Natural killer cell (primary cell): ENCODE data around the gene GRIFIN. TPM values are rescaled to one million over a fixed set of nuclear protein-coding genes. Genes with fewer than 3 reads are reported as not detected.

Experiments
- ATAC-seq, 3 donors: fragments of 150-1000 bp in 2 of 3; fragments of 200-7000 bp in 1 of 3; cut with Tn5 transposase; 1 replicate in 1 of 3; 2 replicates in 2 of 3; pipeline ENCODE4 v1.10.0; 2021; ENCODE audit warnings: mild to moderate bottlenecking in 2 of 3, moderate library complexity in 2 of 3
- DNase-seq, 2 donors: peaks; one replicate each; pipeline versions ENCODE4 v3.0.0 to v3.0.0-alpha.2; 2013 to 2021; ENCODE audit warnings: mixed read lengths in 1 of 2
- H3K27ac ChIP-seq: one replicate; pipeline ENCODE4 v1.5.1; 2013; ENCODE audit warnings: mild to moderate bottlenecking, low read length
- H3K27me3 ChIP-seq: one replicate; pipeline ENCODE4 v1.6.1; 2013; ENCODE audit warnings: low read length; ENCODE audit not compliant: control insufficient read depth, insufficient read depth
- H3K36me3 ChIP-seq: one replicate; pipeline ENCODE4 v1.6.1; 2013; ENCODE audit warnings: low read length; ENCODE audit not compliant: control insufficient read depth, insufficient read depth
- H3K4me1 ChIP-seq: one replicate; pipeline ENCODE4 v1.6.1; 2013; ENCODE audit warnings: low read length; ENCODE audit not compliant: control insufficient read depth, insufficient read depth
- H3K4me3 ChIP-seq: one replicate; pipeline ENCODE4 v1.5.1; 2013; ENCODE audit warnings: low read length
- H3K9me3 ChIP-seq: one replicate; pipeline ENCODE4 v1.6.1; 2013; ENCODE audit warnings: low read length; ENCODE audit not compliant: control insufficient read depth, insufficient read depth
- H3K27ac Mint-ChIP-seq, 2 donors: one replicate each; pipeline ENCODE4 v1.8.0; 2022; ENCODE audit warnings: mild to moderate bottlenecking in 2 of 2, mixed read lengths in 2 of 2, moderate library complexity in 1 of 2
- H3K27me3 Mint-ChIP-seq, 2 donors: one replicate each; pipeline ENCODE4 v1.8.0; 2022; ENCODE audit warnings: low read depth in 2 of 2, mixed read lengths in 2 of 2
- H3K36me3 Mint-ChIP-seq: one replicate; pipeline ENCODE4 v1.8.0; 2022; ENCODE audit warnings: mixed read lengths
- H3K4me1 Mint-ChIP-seq, 2 donors: one replicate each; pipeline ENCODE4 v1.8.0; 2022; ENCODE audit warnings: mixed read lengths in 2 of 2
- H3K4me3 Mint-ChIP-seq: one replicate; pipeline ENCODE4 v1.8.0; 2022; ENCODE audit warnings: mild to moderate bottlenecking, moderate library complexity, mixed read lengths
- H3K9me3 Mint-ChIP-seq, 2 donors: one replicate each; pipeline ENCODE4 v1.8.0; 2022; ENCODE audit warnings: mixed read lengths in 2 of 2
- WGBS: methylation state at CpG from one replicate; pipeline ENCODE4 v1.1.7; 2013; ENCODE audit warnings: missing lambda C conversion rate; ENCODE audit not compliant: insufficient coverage; 5-methylcytosine and 5-hydroxymethylcytosine counted together
- intact Hi-C: fragments of 100-400 bp; cut with micrococcal nuclease; formaldehyde crosslinking; loops from one replicate; pipeline ENCODE4 v1.14.2; 2022
- total RNA-seq, 4 donors: library from RNA; stranded (reverse); fragments of 120-200 nt in 1 of 4; gene quantifications; one replicate each; pipeline versions ENCODE4 v1.2.3 to v1.2.4, GENCODE V29; 2013 to 2022
- TF ChIP-seq, protein P1 (sequence below): fragments of 200-600 bp; IDR thresholded peaks from one replicate; pipeline ENCODE4 v1.8.0; 2022; ENCODE audit warnings: antibody characterized with exemption

The GRIFIN gene
- total RNA-seq, 3 donors from 2014 or later (not counting 1 experiment from before 2014, with no cell fraction given) = not detected

- no peak for ATAC-seq
- H3K4me3 Mint-ChIP-seq = no peak overlapping the region
- Histone ChIP-seq H3K4me1 (peaks cover 7% of the 10 kb centered on the region), H3K36me3 (no peaks in the 10 kb centered on the region), H3K4me3 (no peak overlapping the region), H3K27ac (no peak overlapping the region), H3K27me3 (peaks cover 5% of the 10 kb centered on the region), H3K9me3 (no peaks in the 10 kb centered on the region)
- H3K27ac Mint-ChIP-seq = no peak overlapping the region
- TF ChIP-seq, protein P1, sequence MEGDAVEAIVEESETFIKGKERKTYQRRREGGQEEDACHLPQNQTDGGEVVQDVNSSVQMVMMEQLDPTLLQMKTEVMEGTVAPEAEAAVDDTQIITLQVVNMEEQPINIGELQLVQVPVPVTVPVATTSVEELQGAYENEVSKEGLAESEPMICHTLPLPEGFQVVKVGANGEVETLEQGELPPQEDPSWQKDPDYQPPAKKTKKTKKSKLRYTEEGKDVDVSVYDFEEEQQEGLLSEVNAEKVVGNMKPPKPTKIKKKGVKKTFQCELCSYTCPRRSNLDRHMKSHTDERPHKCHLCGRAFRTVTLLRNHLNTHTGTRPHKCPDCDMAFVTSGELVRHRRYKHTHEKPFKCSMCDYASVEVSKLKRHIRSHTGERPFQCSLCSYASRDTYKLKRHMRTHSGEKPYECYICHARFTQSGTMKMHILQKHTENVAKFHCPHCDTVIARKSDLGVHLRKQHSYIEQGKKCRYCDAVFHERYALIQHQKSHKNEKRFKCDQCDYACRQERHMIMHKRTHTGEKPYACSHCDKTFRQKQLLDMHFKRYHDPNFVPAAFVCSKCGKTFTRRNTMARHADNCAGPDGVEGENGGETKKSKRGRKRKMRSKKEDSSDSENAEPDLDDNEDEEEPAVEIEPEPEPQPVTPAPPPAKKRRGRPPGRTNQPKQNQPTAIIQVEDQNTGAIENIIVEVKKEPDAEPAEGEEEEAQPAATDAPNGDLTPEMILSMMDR = no peak
- H3K27me3 Mint-ChIP-seq = no peaks in the 10 kb centered on the region
- intact Hi-C loops = no loop called here
- 91% methylated on average over 13 of the region's 13 CpGs for WGBS
- peaks cover 0 to 9% of the 10 kb centered on the region in 2 donors for H3K4me1 Mint-ChIP-seq
- no peak for DNase-seq
- no peaks in the 10 kb centered on the region for H3K36me3 Mint-ChIP-seq
- H3K9me3 Mint-ChIP-seq = no peaks in the 10 kb centered on the region
Measured at GRCh38 chr7:2502647-2502966, 26.4 kb upstream of the GRIFIN start.

- H3K4me1 ChIP-seq = peaks cover 2% of the 10 kb centered on the region
- no peaks in the 10 kb centered on the region for H3K9me3 Mint-ChIP-seq
- H3K27me3 Mint-ChIP-seq = no peaks in the 10 kb centered on the region
- DNase-seq (no peak), ATAC-seq (no peak)
- TF ChIP-seq, protein P1 = no peak
- peaks cover 7% of the 10 kb centered on the region for H3K27me3 ChIP-seq
- H3K4me3 ChIP-seq = no peak overlapping the region
- H3K4me3 Mint-ChIP-seq = no peak overlapping the region
- H3K36me3 ChIP-seq = no peaks in the 10 kb centered on the region
- H3K27ac ChIP-seq = no peak overlapping the region
- intact Hi-C loops = no loop called here
- H3K4me1 Mint-ChIP-seq = peaks cover 0 to 9% of the 10 kb centered on the region in 2 donors
- no peak overlapping the region for H3K27ac Mint-ChIP-seq
- no peaks in the 10 kb centered on the region for H3K9me3 ChIP-seq
- 91% methylated on average over 9 of the region's 9 CpGs for WGBS
- no peaks in the 10 kb centered on the region for H3K36me3 Mint-ChIP-seq
Measured at GRCh38 chr7:2501947-2502646, 25.9 kb upstream of the GRIFIN start.

DNA sequence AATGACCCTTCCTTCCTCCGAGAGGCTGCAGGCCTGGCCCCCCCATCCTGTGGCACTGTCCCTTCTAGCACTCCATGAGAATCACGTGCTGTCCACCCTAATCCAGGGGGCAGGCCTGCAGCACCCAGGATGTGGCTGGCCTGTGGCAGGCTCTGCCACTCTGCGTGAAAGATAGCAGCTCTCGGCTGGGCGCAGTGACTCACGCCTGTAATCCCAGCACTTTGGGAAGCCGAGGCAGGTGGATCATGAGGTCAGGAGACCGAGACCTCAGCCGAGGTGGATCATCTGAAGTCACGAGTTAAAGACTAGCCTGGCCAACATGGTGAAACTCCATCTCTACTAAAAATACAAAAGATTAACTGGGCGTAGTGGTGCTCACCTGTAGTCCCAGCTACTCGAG, 24.5 kb upstream of the GRIFIN start:
- ATAC-seq = no peak
- Histone ChIP-seq H3K4me3 (no peak overlapping the region), H3K36me3 (no peaks in the 10 kb centered on the region), H3K9me3 (no peaks in the 10 kb centered on the region), H3K27me3 (peaks cover 7% of the 10 kb centered on the region), H3K4me1 (peaks cover 2% of the 10 kb centered on the region), H3K27ac (no peak overlapping the region)
- H3K27ac Mint-ChIP-seq = no peak overlapping the region
- no peak for DNase-seq
- H3K36me3 Mint-ChIP-seq = no peaks in the 10 kb centered on the region
- H3K4me1 Mint-ChIP-seq = peaks cover 0 to 9% of the 10 kb centered on the region in 2 donors
- H3K9me3 Mint-ChIP-seq = no peaks in the 10 kb centered on the region
- intact Hi-C loops = no loop called here
- peaks cover 0 to 2% of the 10 kb centered on the region in 2 donors for H3K27me3 Mint-ChIP-seq
- 84% methylated on average over 12 of the region's 12 CpGs for WGBS
- no peak overlapping the region for H3K4me3 Mint-ChIP-seq
- TF ChIP-seq, protein P1 = no peak
